Activated CD8-positive, alpha-beta memory T cell treated with anti-CD3 and anti-CD28 coated beads, Interleukin-2, amount 50 U/mL, for 24 hours (primary cell): ENCODE measurements around the gene MED26.

Experiments used
- DNase-seq: peaks from one replicate; pipeline ENCODE4 v3.0.0-alpha.2; 2020; ENCODE audit errors: extremely low read depth

MED26 gene

GRCh38 chr19:16588824-16589577, 39.0 kb downstream of the MED26 start:
- no peak for DNase-seq

DNA sequence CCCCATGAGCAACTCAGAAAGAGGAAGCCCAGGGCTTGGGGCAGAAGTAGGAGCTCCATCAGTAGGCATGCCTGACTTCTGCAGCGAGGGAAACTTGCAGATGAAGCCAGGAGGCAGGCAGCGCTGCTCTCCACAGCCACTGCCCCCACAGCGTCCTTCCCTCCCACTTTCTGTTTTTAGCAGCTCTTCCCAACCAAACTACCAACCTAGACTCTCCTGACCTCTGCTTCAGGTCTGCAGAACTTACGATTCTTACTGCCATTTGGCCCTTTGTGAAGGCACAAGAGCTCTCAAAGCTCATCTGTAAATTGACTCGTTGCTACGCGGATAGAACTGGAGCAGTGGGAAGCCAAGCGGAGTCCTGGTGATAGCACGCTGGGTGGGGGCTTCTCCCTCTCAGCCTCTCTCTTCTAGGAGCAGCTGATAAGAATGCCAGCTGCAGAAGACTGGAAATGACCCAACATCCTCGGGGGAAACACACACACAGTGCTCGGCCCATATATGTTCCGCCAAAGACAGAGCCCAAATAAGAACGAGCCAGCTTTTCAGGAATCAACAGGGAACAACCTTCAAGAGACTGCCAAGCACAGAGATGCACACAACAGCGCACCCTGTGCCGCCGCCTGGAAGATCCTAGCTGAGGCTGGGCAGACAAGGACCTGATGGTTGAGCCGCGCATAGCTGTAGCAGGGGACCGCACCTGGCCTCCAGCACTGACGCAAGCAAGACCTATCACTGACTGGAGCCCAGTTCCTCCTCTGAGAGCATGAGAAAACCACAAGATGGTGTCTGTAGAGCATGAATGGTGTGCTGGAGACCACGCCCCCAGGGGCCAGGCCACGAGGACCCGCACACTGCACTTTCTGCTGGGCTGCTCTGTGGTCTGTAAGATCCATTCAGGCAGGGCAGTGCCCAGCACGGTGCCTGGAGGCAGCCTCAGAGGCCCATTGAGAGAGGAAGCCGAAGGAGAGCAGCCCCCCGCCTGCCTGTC, 39.9 kb downstream of the MED26 start:
- DNase-seq = no peak

GRCh38 chr19:16586991-16587832, 40.8 kb downstream of the MED26 start:
- DNase-seq = no peak

GRCh38 chr19:16586477-16586871, 41.5 kb downstream of the MED26 start:
- no peak for DNase-seq

DNA sequence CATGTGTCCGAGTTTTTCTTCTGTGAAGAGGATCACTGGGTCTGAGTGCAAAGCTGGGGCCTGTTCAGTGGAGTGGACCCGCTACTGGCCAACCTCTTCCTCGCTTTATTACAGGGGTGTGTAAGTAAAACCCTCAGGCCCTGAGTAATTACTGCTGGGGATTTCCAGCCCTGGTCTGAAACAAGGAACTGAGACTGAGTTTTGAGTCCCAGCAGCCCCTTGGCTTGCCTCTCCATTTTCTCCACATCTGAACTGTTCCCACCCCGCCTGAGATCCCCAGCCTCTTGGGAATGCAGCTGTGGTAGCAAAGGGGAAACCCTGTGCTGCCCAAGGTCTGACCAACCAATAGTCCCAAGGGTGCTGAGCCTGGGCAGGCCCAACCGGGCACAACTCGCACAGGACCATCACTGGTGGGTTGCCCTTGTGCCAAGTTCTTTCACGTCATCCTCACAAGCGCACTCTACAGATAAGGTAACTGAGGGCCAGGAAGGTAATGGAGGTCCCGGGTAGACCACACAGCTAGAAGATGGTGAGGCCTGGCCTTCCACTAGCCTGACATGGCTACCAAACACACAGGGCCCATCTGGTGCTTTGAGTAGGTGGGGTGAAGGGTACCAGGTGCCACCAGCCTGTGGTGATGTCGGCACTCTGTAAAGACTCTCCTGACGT, 42.1 kb downstream of the MED26 start:
- DNase-seq = no peak

DNA sequence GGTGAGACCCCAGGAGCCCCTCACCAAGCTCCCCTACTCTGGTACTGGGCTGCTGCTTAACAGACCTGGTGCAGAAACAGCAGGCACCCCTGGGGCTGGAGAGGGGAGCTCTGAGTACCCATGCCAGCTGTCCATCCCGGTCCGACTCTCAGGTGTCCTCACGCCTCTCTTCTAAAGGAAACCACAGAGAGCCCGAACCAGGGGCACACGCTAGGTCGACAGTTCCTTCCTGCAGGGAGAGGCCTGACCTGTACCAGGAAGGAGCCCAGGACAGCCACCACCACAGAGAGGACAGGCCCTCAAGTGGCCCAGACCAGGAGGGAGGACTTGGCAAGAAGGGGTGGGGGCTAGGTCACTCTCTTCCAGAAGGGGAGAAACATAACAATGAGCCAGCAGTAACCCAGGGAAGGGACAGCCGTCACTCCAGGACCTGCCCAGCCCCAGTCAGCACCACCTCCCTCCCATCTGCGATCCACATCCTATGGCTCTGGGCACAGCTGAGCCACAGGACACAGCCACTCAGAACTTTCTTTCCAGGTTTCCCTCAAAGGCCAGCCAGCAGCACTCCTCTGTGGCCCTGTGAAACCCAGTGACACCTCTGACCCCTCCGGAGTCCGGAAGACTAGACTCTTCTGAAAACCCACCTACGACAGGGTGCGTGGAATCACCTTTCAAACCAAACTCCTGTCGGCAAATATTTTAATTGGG, 42.8 kb downstream of the MED26 start:
- DNase-seq = no peak

DNA sequence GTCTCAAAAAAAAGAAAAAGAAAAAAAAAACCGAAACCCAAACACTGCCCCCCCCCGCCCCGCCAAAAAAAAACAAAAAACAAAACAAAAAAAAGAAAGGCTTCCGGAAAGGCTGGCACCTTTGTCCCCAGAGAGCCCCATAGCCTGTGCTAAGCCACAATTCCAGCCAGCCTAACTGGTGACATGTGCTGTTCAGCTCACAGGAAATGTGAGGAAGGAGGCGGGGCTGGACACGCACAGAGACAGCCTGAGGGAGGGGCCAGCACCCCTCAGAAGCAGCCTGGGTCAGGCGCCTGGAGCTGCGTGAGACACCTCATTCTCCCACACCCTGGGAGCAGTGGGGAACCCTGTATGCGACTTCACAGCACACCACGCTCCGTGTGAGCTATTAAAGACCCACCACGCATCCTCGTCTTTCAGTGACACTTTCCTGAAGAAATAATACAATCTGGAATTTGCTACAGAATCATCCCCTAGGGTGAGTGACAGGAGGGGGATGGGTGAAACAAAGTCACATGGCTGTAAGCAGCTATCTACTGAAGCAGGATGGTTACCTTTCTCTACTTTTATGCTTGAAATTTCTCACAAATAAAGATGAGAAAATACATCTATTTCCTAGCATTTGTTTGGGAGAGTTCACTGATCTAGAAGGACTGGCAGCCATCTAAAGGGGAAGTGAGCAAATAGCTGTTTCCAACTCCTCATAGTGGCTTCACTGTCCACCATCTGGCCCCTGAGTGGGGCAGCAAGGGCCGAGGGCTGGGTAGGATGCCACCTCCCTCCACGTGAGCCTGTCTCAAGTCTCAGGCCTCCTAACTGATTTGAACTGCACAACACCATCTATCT, 43.5 kb downstream of the MED26 start:
- peak; percentile 76 for DNase-seq

GRCh38 chr19:16582486-16583261, 45.3 kb downstream of the MED26 start:
- no peak for DNase-seq

DNA sequence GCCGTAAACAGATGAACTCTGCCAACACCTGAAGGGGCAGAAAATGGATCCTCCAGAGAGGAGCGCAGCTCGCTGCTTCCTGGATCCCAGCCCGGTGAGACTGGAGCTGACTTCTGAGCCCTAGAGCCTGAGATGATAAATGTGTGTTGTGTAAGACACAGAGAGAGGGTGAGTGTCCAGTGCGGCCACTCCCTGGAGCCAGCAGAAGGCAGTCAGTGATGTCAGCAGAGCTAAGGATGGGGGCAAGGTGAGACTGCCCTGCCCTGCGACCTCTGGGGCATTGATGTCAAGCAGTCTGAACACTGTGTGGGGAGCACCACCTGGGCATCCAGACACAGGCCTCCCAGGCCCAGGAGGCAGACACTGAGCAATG, 46.0 kb downstream of the MED26 start:
- DNase-seq = no peak

DNA sequence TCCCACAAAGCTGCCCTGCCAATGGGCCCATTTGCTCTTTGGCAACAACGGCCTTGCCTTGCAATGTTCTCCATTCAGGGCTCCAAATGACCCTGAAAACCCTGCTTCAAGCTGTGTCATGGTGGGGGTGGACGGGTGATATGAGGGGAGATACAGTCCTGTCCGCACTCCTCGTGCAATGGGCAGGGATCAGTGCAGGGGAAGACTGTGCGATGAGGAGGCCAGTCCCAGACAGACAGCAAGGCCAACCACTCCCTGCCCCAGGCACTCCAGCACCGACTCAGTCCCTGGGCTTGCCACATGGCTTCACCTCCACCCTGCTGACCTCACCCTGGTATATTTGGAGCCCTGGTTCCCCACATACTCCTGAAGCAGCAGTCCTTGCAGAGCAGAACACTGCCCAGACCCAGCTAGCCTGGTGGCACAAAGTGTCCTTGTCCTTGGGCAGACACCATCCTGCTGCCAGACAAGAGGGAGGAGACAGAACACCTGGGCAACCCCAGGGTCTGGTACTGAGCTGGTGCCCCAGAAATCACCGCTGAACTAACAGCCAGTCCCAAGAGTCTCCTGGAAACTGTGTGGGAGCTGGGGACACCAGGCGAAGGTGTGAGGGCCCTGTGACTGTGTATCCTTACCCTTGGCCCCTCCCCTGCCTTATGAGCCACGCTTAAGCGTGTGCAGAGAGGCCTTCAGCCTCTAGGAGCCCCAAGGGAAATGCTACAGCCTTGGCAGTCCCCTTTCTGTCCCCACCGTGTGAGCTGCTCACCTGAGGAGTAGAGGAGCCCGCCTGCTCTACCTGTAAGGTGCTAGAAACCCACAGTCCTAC, 46.6 kb downstream of the MED26 start:
- no peak for DNase-seq

DNA sequence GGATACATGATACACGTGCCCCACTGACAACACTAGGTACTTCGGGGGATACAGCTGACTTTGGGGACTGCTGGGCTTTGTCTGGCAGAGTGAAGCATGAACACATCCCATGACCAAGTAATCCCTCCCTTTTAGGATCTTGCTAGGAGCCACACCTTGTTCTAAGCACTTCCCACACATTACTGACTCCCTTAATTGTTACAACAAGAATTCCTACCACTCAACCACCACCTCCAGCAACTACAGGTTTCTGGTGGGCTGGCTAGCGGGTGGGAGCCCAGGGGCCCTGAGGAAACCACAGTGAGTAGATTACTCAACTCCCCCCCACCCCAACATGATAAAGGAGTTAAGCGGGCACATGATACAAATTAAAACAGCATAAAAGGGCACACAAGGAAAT, 48.6 kb downstream of the MED26 start:
- DNase-seq = no peak

GRCh38 chr19:16577531-16577985, 50.4 kb downstream of the MED26 start:
- no peak for DNase-seq

- no peak for DNase-seq
Observed at GRCh38 chr19:16576690-16577530, 51.1 kb downstream of the MED26 start.

DNA sequence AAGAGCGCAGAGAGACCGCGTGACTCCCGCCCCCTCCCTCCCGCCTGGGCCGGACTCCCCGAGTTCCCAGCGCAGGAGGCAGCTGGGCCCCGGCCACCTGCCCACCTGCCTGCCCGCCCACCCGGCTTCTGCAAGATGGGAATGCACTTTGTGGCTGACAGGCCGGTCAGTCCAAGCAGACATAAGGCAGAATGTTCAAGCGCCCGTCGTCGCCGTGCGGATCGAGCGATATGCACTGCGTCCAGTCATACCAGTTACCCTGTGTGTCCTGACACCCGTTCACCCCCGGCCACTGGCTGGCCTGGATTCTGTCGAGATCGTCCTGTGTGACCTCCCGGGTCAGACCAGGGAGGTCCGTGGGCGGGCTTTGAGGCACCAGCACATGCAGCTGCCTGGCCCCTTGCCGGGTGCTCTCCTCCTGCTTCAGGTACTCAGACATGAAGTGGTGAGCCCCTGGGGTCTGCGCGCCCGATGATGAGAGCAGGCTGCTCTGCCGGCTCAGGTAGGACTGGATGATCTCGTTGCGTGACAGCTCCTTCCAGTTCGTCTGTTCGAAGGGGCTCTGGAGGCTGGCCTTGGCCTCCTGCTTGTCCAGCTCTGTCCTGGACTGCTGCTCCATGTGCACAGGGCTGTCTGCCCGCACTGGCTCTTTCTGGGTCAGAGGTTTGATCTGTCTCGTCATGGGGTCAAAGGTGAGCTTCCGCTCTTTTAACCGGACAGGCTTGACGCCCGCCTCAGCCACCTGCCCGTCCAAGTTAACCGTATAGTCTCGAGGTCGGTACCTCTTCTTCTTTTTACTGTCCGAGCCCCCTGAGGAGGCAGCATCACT, 51.9 kb downstream of the MED26 start:
- DNase-seq = no peak

DNA sequence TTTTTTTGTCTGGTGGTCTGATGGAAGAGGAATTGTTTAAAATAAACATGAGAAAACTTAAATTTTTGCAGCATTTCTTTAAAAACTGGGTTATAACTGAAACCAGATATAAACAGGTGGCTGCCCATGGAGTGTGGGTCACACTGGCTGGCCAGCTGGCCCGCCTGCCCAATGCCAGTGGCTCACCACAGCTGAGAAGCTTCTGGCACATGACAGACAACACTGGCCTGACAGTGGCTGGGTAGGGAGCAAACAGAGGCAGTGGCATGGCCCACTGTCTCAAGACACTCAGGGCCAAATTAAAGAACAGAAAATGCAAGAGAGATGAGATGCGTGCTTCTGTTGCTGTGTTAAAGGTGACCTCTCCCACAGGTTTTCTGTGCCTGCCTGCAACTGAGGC, 52.7 kb downstream of the MED26 start:
- no peak for DNase-seq

DNA sequence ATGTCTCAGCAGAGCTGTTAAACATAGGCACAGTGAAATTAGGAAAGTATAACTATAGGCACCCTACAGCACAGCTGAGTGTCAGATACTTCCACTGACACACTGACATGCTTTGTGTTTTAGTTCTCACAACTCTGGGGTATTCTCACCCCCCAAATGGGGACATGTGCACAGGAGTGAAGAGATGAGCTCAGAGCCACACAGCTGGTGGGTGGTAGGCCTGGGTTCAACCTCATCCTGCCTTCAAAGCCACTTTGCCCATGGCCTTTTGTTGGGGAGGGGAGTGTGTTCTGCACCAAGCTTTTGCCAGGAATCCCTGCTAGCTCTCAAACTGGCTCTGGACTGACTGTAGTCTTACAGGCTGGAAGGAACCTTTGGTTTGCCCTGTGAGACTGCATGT, 54.1 kb downstream of the MED26 start:
- no peak for DNase-seq
